Lung (tissue), 12 donors: ENCODE results near the gene EPHB1. TPM values are rescaled to one million over a fixed set of nuclear protein-coding genes. Genes with fewer than 3 reads are reported as not detected.

Experiments
- ATAC-seq: fragments of 200-7000 bp; cut with Tn5 transposase; one replicate; pipeline ENCODE4 v1.9.1; 2020; ENCODE audit warnings: moderate number of reproducible peaks; ENCODE audit not compliant: insufficient read depth, low FRiP score
- DNase-seq, 3 donors: peaks; one replicate each; pipeline ENCODE4 v3.0.0-alpha.2; 2013 to 2017
- H3K27ac ChIP-seq, 2 donors: one replicate each; pipeline ENCODE4 v1.5.1; 2013; ENCODE audit warnings: mild to moderate bottlenecking in 2 of 2, moderate library complexity in 2 of 2, control low read depth in 1 of 2, inconsistent platforms in 1 of 2, low read depth in 1 of 2, low read length in 1 of 2
- H3K27me3 ChIP-seq, 3 donors: one replicate each; pipeline ENCODE4 v1.5.1; 2013; ENCODE audit warnings: low read length in 2 of 3; ENCODE audit not compliant: control insufficient read depth in 3 of 3, insufficient read depth in 3 of 3
- H3K36me3 ChIP-seq, 4 donors: one replicate each; pipeline ENCODE4 v1.5.1; 2013; ENCODE audit warnings: low read length in 4 of 4, mild to moderate bottlenecking in 1 of 4, moderate library complexity in 1 of 4; ENCODE audit not compliant: control insufficient read depth in 4 of 4, insufficient read depth in 4 of 4
- H3K4me1 ChIP-seq, 5 donors: one replicate each; pipeline ENCODE4 v1.5.1; 2013; ENCODE audit warnings: low read length in 5 of 5, mild to moderate bottlenecking in 2 of 5, moderate library complexity in 1 of 5; ENCODE audit not compliant: control insufficient read depth in 5 of 5, insufficient read depth in 5 of 5
- H3K4me3 ChIP-seq: one replicate; pipeline ENCODE4 v1.5.1; 2013; ENCODE audit warnings: mild to moderate bottlenecking, control low read depth, moderate library complexity
- H3K9ac ChIP-seq, 2 donors: one replicate each; pipeline ENCODE4 v1.5.1; 2013; ENCODE audit warnings: low read length in 2 of 2, control low read depth in 1 of 2; ENCODE audit not compliant: insufficient read depth in 1 of 2
- H3K9me3 ChIP-seq, 4 donors: one replicate each; pipeline ENCODE4 v1.5.1; 2013; ENCODE audit warnings: low read length in 3 of 4, mild to moderate bottlenecking in 1 of 4, moderate library complexity in 1 of 4; ENCODE audit not compliant: control insufficient read depth in 4 of 4, insufficient read depth in 3 of 4
- WGBS, 2 donors: extraction: QIAGEN DNeasy Blood & Tissue Kit; methylation state at CpG; one replicate each; pipeline ENCODE4 v1.1.7; 2013; 5-methylcytosine and 5-hydroxymethylcytosine counted together
- polyA plus RNA-seq, 2 donors: library from polyadenylated mRNA; stranded (reverse); fragments of 200-250 nt; gene quantifications; one replicate each; pipeline ENCODE4 v1.2.1, GENCODE V29; 2013
- total RNA-seq, 2 donors: library from RNA; depleted of rRNA in 1 of 2; stranded (reverse); fragments of >200 nt in 1 of 2; gene quantifications; one replicate each; pipeline ENCODE4 v1.2.1, GENCODE V29; 2014 to 2021
- TF ChIP-seq, protein P1 (sequence below): IDR thresholded peaks from 2 replicates; pipeline ENCODE4 v1.5.1; 2012; ENCODE audit warnings: mild to moderate bottlenecking; ENCODE audit errors: control extremely low read depth, extremely low read depth
- donor health status: control.
- donor health status: control.
- donor health status: Bipolar disorder and iron deficiency.
- donor health status: healthy.
- donor health status: DM: yes; HTN: yes; CAD: no.

EPHB1 gene
- total and polyA plus RNA-seq, 4 donors = 0.30 to 6.3 (median 2.1) TPM

DNA sequence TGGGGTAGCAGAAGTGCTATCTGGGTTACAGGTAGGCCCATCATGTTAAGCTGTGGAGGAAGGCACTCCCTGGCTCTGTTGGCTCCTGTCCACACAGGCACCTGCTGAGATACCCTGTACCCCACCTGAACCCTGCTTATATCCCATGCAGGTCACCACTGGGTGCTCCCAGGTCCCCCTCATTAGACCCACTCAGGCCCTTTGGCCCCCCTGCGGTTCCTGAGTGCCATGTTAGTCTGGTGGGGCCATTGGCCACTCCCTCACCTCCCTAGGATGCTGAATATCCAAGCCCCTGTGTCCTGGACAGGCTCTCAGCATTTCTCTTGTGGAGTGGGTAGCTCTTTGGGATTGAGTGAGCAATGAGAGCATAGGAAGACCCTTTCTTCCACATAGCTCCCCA, 128.2 kb downstream of the EPHB1 start:
- DNase-seq (no peak), ATAC-seq (no peak)
- TF ChIP-seq, protein P1, sequence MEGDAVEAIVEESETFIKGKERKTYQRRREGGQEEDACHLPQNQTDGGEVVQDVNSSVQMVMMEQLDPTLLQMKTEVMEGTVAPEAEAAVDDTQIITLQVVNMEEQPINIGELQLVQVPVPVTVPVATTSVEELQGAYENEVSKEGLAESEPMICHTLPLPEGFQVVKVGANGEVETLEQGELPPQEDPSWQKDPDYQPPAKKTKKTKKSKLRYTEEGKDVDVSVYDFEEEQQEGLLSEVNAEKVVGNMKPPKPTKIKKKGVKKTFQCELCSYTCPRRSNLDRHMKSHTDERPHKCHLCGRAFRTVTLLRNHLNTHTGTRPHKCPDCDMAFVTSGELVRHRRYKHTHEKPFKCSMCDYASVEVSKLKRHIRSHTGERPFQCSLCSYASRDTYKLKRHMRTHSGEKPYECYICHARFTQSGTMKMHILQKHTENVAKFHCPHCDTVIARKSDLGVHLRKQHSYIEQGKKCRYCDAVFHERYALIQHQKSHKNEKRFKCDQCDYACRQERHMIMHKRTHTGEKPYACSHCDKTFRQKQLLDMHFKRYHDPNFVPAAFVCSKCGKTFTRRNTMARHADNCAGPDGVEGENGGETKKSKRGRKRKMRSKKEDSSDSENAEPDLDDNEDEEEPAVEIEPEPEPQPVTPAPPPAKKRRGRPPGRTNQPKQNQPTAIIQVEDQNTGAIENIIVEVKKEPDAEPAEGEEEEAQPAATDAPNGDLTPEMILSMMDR = no peak
- Histone ChIP-seq H3K27me3 (no peaks in the 10 kb centered on the region), H3K9me3 (peaks cover 0 to 8% (median 0%) of the 10 kb centered on the region in 4 donors), H3K9ac (no peak overlapping the region), H3K4me1 (no peaks in the 10 kb centered on the region), H3K4me3 (no peak overlapping the region), H3K36me3 (no peaks in the 10 kb centered on the region), H3K27ac (no peak overlapping the region)
- 81 to 92% methylated on average over 1 of the region's 1 CpG for WGBS, 2 donors

DNA sequence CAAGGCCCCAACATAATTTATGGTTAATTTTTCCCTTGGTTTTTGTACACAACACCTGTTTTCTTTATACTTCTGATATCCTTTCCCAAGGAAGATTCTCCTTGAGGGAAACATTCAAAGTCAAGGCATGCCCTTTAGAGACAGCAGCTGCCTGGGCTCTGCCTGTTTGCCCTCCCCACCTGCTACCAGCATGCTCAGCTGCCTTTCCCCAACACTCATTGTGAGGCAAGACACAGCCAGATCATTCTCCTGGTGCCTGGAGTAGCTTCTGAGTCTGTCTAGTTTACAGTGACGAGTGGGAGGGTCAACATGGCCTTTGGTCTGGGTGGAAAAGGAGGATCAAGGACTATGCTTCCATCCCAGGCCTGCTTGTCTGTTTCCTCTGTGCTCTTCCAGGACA, 132.5 kb downstream of the EPHB1 start:
- Histone ChIP-seq H3K27me3 (no peaks in the 10 kb centered on the region), H3K4me1 (no peaks in the 10 kb centered on the region), H3K9me3 (peaks cover 0 to 8% (median 0%) of the 10 kb centered on the region in 4 donors), H3K36me3 (no peaks in the 10 kb centered on the region), H3K27ac (no peak overlapping the region), H3K9ac (no peak overlapping the region), H3K4me3 (no peak overlapping the region)
- 88 to 96% methylated on average over 1 of the region's 1 CpG for WGBS, 2 donors
- no peak for DNase-seq
- TF ChIP-seq, protein P1 = no peak
- no peak for ATAC-seq

DNA sequence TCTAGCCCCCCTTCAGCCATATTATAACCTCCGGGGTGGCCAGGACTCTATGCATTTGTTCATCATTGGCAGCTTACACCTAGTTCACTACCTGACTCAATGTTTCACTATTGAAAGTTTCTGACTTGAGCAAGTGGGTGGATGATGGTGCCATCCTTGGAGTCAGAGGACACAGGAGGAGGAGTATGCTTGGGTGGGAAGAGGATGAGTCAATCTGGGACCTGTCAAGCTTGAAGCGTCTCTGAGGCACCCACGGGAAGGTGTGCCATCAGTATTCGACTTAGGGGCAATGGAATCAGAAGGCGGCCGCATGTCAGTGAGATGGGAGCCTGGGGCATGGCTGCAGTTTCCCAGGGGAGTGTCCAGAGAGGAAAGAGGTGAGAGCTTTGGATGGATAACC, 133.3 kb downstream of the EPHB1 start:
- TF ChIP-seq, protein P1 = no peak
- Histone ChIP-seq H3K27ac (no peak overlapping the region), H3K36me3 (no peaks in the 10 kb centered on the region), H3K4me1 (no peaks in the 10 kb centered on the region), H3K9me3 (peaks cover 0 to 8% (median 0%) of the 10 kb centered on the region in 4 donors), H3K9ac (no peak overlapping the region), H3K4me3 (no peak overlapping the region), H3K27me3 (no peaks in the 10 kb centered on the region)
- ATAC-seq = no peak
- DNase-seq = no peak
- WGBS, 2 donors = 64 to 89% methylated on average over 6 of the region's 6 CpGs

DNA sequence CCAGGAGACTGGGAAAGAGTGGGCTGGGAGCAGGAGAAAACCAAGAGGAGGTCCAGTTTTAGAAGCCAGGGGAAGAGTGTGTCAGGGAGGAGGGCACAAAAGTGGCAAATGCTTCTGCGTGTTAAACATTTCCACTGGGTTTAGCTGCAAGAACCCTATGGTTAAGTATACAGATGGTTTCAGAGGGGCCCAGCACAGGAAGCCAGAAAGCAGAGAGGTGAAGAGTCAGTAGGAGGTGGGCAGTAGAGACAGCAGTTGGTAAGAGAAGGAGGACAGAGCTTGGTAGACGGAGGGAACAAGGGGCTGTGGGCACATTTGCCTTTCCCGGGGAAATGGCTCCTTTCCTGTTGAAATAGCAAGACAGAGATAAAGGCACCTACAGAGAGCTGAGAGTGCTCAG, 133.8 kb downstream of the EPHB1 start:
- 17 to 70% methylated on average over 3 of the region's 3 CpGs for WGBS, 2 donors
- ATAC-seq (no peak), DNase-seq (no peak)
- Histone ChIP-seq H3K4me3 (no peak overlapping the region), H3K9ac (no peak overlapping the region), H3K4me1 (no peaks in the 10 kb centered on the region), H3K27me3 (no peaks in the 10 kb centered on the region), H3K36me3 (no peaks in the 10 kb centered on the region), H3K9me3 (peaks cover 0 to 8% (median 0%) of the 10 kb centered on the region in 4 donors), H3K27ac (no peak overlapping the region)
- TF ChIP-seq, protein P1 = no peak
